Left lung (tissue), 10 donors: Measurements from ENCODE around the gene TMEM30B. TPM values are rescaled to one million over a fixed set of nuclear protein-coding genes. Genes with fewer than 3 reads are reported as not detected.
"Not testable (repeated sequence)": the region's sequence is repeated elsewhere in the genome, so short reads cannot be mapped to it uniquely, and the experiment has no call there.

ENCODE experiments used
- ATAC-seq: fragments of 200-7000 bp; cut with Tn5 transposase; one replicate; pipeline ENCODE4 v1.9.1; 2020; ENCODE audit warnings: moderate library complexity
- DNase-seq, 4 donors: peaks; one replicate each; pipeline ENCODE4 v3.0.0-alpha.2; 2013 to 2020
- H3K27ac ChIP-seq, 2 donors: fragments of 200-600 bp; sonication (generic) in 1 of 2; one replicate each; pipeline versions ENCODE4 v1.5.0 to v1.8.0; 2020 to 2021
- H3K27me3 ChIP-seq, 2 donors: fragments of 200-600 bp; sonication (generic) in 1 of 2; one replicate each; pipeline versions ENCODE4 v1.5.0 to v1.8.0; 2020 to 2021
- H3K36me3 ChIP-seq, 2 donors: fragments of 200-600 bp; sonication (generic) in 1 of 2; one replicate each; pipeline versions ENCODE4 v1.5.0 to v1.8.0; 2020 to 2021
- H3K4me1 ChIP-seq, 2 donors: fragments of 200-600 bp; one replicate each; pipeline ENCODE4 v1.8.0; 2021
- H3K4me3 ChIP-seq, 2 donors: fragments of 200-600 bp; sonication (generic) in 1 of 2; one replicate each; pipeline versions ENCODE4 v1.5.0 to v1.8.0; 2020 to 2021; ENCODE audit warnings: mild to moderate bottlenecking in 1 of 2
- H3K9me3 ChIP-seq, 2 donors: fragments of 200-600 bp; sonication (generic) in 1 of 2; one replicate each; pipeline versions ENCODE4 v1.5.0 to v1.8.0; 2020 to 2021
- intact Hi-C, 2 donors: fragments of 100-400 bp; cut with DNase I; formaldehyde crosslinking; loops; one replicate each; pipeline versions ENCODE4 v1.11.2 to v1.14.2; 2022
- polyA plus RNA-seq, 6 donors: library from polyadenylated mRNA; unstranded; fragments of 120-200 nt; gene quantifications; one replicate each; pipeline ENCODE4 v1.2.1, GENCODE V29; 2013; ENCODE audit not compliant: insufficient read length in 6 of 6
- total RNA-seq, 2 donors: library from RNA; stranded (reverse); fragmentation: NEBNext Ultra II Directional; extraction: Animal tissue kit (Norgen Biotek cat#: 25700); gene quantifications; one replicate each; pipeline ENCODE4 v1.2.1, GENCODE V29; 2021
- TF ChIP-seq, protein P1 (sequence below), 2 donors: fragments of 200-600 bp; sonication (generic) in 1 of 2; IDR thresholded peaks; one replicate each; pipeline versions ENCODE4 v1.5.0 to v1.8.0; 2021; ENCODE audit warnings: antibody characterized with exemption in 2 of 2
- donor health status: DM: no; HTN: yes; CAD: no.
- donor health status: DM: no; HTN: no; CAD: no.

The TMEM30B gene
- total and polyA plus RNA-seq, 8 donors: 15.7 to 23.0 (median 20.0) TPM

DNA sequence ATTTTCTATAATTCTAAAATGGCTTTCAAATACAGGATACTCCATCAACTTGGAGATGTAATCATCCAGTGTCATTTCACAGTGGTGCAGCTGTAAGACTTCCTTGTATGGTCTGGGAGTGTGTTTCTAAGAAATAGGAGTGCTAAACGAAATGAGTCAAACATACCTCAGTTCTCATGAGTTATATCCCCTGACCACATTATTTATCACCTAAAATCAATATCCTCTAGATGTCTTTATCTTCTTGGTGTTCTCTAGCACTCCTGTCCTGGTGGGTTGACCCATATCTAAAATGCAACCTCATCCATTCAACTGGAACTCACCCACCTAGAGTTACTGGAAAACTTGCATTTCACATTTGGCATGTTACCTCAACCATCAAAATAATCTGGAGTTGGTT is 33.2 kb downstream of the TMEM30B start:
- H3K4me1 ChIP-seq: peaks cover 4 to 6% of the 10 kb centered on the region in 2 donors
- no peak for ATAC-seq
- intact Hi-C loops: no loop called here

DNA sequence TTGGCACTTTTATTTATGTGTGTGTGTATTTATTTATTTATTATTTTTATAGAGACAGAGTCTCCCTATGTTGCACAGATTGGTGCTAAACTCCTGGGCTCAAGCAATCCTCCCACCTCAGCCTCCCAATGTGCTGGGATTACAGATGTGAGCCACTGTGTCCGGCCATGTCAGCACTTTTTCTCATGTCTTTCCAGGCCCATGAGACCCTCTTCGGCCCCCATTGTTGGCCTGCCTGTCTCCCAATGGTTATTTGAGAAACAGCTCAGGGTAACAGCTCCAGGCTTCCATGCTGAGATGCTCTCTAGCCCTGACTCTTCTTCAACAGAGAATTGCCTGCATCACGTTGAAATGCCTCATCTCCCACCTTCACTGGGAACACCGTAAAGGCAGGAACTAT is 34.4 kb downstream of the TMEM30B start:
- Histone ChIP-seq H3K27me3 (peaks cover 0 to 6% of the 10 kb centered on the region in 2 donors), H3K4me1 (no peaks in the 10 kb centered on the region), H3K9me3 (no peaks in the 10 kb centered on the region), H3K36me3 (no peaks in the 10 kb centered on the region), H3K4me3 (no peak overlapping the region), H3K27ac (no peak overlapping the region)
- no peak for DNase-seq
- TF ChIP-seq, protein P1, sequence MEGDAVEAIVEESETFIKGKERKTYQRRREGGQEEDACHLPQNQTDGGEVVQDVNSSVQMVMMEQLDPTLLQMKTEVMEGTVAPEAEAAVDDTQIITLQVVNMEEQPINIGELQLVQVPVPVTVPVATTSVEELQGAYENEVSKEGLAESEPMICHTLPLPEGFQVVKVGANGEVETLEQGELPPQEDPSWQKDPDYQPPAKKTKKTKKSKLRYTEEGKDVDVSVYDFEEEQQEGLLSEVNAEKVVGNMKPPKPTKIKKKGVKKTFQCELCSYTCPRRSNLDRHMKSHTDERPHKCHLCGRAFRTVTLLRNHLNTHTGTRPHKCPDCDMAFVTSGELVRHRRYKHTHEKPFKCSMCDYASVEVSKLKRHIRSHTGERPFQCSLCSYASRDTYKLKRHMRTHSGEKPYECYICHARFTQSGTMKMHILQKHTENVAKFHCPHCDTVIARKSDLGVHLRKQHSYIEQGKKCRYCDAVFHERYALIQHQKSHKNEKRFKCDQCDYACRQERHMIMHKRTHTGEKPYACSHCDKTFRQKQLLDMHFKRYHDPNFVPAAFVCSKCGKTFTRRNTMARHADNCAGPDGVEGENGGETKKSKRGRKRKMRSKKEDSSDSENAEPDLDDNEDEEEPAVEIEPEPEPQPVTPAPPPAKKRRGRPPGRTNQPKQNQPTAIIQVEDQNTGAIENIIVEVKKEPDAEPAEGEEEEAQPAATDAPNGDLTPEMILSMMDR (IDR thresholded peaks at IDR 0.05): no peak
- ATAC-seq: no peak
- intact Hi-C loops: no loop called here

More for the DNA sequence above, 33.2 kb downstream of the TMEM30B start:
- H3K27me3 ChIP-seq: peaks cover 0 to 6% of the 10 kb centered on the region in 2 donors
- H3K36me3 ChIP-seq: no peaks in the 10 kb centered on the region
- H3K9me3 ChIP-seq: no peaks in the 10 kb centered on the region
- no peak overlapping the region for H3K4me3 ChIP-seq
- H3K27ac ChIP-seq: no peak overlapping the region
- TF ChIP-seq, protein P1 (IDR thresholded peaks at IDR 0.05): no peak
- DNase-seq: no peak

DNA sequence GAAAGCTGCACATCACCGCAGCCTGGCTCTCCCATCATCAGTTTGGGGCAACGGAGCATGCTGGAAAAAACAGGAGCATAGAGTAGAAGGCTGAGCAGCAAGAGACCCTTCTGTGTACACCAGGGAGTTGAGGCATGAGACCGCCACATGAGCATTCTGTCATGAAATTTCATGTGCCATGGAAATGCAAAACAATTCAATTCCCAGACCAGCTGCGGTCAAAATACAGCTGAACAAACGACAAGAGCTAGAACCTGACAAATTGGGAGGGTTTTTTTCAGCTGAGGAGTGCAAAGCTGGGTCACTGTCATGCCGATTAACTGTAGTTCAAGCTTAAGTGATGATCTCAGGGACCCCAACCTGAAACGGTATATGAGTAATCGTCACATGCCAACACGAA is 37.1 kb downstream of the TMEM30B start:
- Histone ChIP-seq H3K4me3 (no peak overlapping the region), H3K27ac (no peak overlapping the region), H3K27me3 (peaks cover 0 to 6% of the 10 kb centered on the region in 2 donors), H3K9me3 (peaks cover 0 to 14% of the 10 kb centered on the region in 2 donors), H3K36me3 (no peaks in the 10 kb centered on the region), H3K4me1 (no peaks in the 10 kb centered on the region)
- TF ChIP-seq, protein P1 (IDR thresholded peaks at IDR 0.05): no peak
- no peak for ATAC-seq
- no peak for DNase-seq
- intact Hi-C loops: no loop called here

DNA sequence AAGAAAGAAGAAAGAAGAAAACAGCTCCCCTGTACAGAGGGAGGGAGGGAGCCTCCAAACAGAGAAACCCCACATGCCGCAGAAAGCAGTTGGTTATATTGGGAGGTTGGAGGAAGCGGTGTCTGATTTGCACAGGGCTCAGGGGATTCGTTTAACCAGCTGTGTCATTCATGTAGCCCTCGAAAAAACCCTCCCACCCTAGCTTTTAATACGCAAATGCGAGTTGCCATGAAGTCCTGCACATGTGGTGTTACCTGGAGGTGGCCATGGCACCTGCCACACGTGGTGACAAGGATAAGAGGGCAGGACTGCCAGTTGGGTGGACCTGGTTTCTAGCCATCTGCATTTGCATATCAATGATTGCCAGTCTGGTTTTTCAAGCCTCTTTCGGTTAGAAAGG is 40.9 kb downstream of the TMEM30B start:
- intact Hi-C loops: no loop called here
- no peak for ATAC-seq
- H3K4me1 ChIP-seq: no peaks in the 10 kb centered on the region

DNA sequence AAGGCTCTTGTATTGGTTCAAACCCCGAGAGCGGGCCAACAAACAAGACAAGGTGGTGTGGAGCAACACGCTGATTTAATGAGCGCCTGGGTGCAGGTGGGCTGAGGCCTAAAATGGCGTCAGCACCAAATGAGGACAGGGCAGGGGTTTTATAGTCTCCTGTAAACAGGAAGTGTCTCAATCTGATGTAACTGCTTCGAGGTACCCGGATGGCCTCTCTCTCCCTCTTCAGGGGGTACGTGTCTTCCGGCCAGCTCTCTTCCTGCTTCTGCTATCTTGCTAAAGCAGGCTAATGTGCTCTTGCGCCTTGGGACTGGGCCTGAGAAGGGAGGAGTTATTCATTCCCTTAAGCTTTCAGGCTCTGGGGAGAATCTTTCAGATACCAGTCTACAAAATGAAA is 41.9 kb downstream of the TMEM30B start:
- intact Hi-C loops, H3K27me3 ChIP-seq, DNase-seq, ATAC-seq, H3K36me3 ChIP-seq, H3K27ac ChIP-seq, H3K4me3 ChIP-seq, H3K4me1 ChIP-seq: not testable (repeated sequence)
- peaks cover 0 to 14% of the 10 kb centered on the region in 2 donors for H3K9me3 ChIP-seq

More for the DNA sequence above, 40.9 kb downstream of the TMEM30B start:
- no peak overlapping the region for H3K4me3 ChIP-seq
- no peak for DNase-seq
- H3K27me3 ChIP-seq: peaks cover 0 to 6% of the 10 kb centered on the region in 2 donors
- TF ChIP-seq, protein P1 (IDR thresholded peaks at IDR 0.05): no peak
- H3K36me3 ChIP-seq: no peaks in the 10 kb centered on the region
- H3K9me3 ChIP-seq: peaks cover 0 to 14% of the 10 kb centered on the region in 2 donors
- no peak overlapping the region for H3K27ac ChIP-seq

DNA sequence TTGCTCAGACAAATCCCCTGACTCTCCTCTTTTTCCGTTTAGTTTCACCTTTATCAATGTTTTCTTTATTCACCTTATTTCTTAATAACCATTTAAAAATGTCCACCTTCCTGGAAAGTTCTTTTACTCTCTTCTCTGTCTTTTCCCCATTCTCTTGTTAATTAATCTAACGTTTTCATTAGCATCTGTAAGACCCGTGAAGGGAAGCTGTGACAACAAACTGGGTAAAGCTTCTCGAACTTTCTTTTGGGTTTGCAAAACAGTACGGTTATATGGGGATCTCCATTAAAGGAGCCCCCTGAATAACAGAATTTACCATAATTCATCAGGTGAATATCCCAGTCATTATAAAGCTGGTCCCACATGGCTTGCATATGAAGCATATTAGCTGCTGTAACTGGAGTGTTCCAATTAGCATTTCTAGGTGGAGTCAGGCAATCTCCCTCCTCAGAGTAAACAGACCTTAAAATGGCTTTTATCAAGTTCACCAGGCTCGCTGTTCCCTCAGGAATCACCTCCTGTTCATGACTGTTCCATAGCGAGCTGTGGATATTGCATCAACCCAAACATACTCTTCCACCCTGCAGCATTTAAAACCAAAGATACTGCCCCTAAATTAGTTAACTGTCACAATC is 42.4 kb downstream of the TMEM30B start:
- H3K4me3 ChIP-seq: no peak overlapping the region
- TF ChIP-seq, protein P1 (IDR thresholded peaks at IDR 0.05): no peak
- ATAC-seq: no peak

More for the DNA sequence above, 42.4 kb downstream of the TMEM30B start:
- Histone ChIP-seq H3K9me3 (peaks cover 0 to 14% of the 10 kb centered on the region in 2 donors), H3K4me1 (no peaks in the 10 kb centered on the region), H3K27me3 (no peaks in the 10 kb centered on the region), H3K36me3 (no peaks in the 10 kb centered on the region), H3K27ac (no peak overlapping the region)
- intact Hi-C loops: no loop called here
- DNase-seq: no peak
